SK-N-SH (cell line): ENCODE measurements around the gene LCN6. TPM values are rescaled to one million over a fixed set of nuclear protein-coding genes. Genes with fewer than 3 reads are reported as not detected.
A peak's percentile ranks its signal among the peaks of the same experiment; 100 is the strongest.
"Not testable (repeated sequence)": the region's sequence is repeated elsewhere in the genome, so short reads cannot be mapped to it uniquely, and the experiment has no call there.

Experiments used
- CTCF ChIA-PET: fragments of 300-600, 350-600 bp; formaldehyde crosslinking; extraction: SDS; loops from one replicate; lab custom pipeline; 2021; lab: Yijun Ruan, JAX
- POLR2A ChIA-PET: fragments of 350-600 bp; sonication (Branson Sonifier 250); formaldehyde crosslinking; extraction: SDS; loops from one replicate; lab custom pipeline; 2020; ENCODE audit warnings: antibody characterized with exemption, inconsistent platforms; lab: Yijun Ruan, JAX
- DNase-seq: peaks from one replicate; pipeline ENCODE4 v3.0.0; 2012
- H2AFZ ChIP-seq: fragments of 200-600 bp; sonication (generic); 2 replicates; pipeline ENCODE4 v1.8.1; 2016; ENCODE audit warnings: antibody characterized with exemption, mild to moderate bottlenecking, low read depth
- H3F3A ChIP-seq: fragments of 200-600 bp; sonication (generic); replicated peaks from 2 replicates; pipeline ENCODE3; 2016; ENCODE audit warnings: antibody characterized with exemption, mild to moderate bottlenecking; ENCODE audit not compliant: insufficient read depth
- H3K27ac ChIP-seq, 2 experiments: fragments of 200-500 bp in 1 of 2; fragments of 200-600 bp in 1 of 2; sonication (Bioruptor generic) in 1 of 2; sonication (generic), shearing (Covaris generic) in 1 of 2; 2 replicates each; pipeline versions ENCODE4 v1.5.1 to v1.6.1; 2014 to 2016; ENCODE audit warnings: low read depth in 2 of 2, inconsistent platforms in 1 of 2, low read length in 1 of 2, mild to moderate bottlenecking in 1 of 2, mixed read lengths in 1 of 2
- H3K27me3 ChIP-seq: fragments of 200-600 bp; sonication (generic), shearing (Covaris generic); 2 replicates; pipeline ENCODE4 v1.6.1; 2016; ENCODE audit warnings: mixed run types; ENCODE audit not compliant: insufficient read depth
- H3K36me3 ChIP-seq, 2 experiments: fragments of 200-500 bp in 1 of 2; fragments of 200-600 bp in 1 of 2; sonication (Bioruptor generic) in 1 of 2; sonication (generic) in 1 of 2; replicated peaks in 1 of 2; 2 replicates each; pipeline versions ENCODE3 to v1.5.1; 2014 to 2016; ENCODE audit warnings: low read length in 1 of 2, mild to moderate bottlenecking in 1 of 2; ENCODE audit not compliant: insufficient read depth in 2 of 2, control insufficient read depth in 1 of 2
- H3K4me1 ChIP-seq, 2 experiments: fragments of 200-500 bp in 1 of 2; fragments of 200-600 bp in 1 of 2; sonication (Bioruptor generic) in 1 of 2; sonication (generic), shearing (Covaris generic) in 1 of 2; 2 replicates each; pipeline versions ENCODE4 v1.5.1 to v1.6.1; 2014 to 2016; ENCODE audit warnings: low read depth in 1 of 2, low read length in 1 of 2, mixed run types in 1 of 2; ENCODE audit not compliant: insufficient read depth in 2 of 2, control insufficient read depth in 1 of 2
- H3K4me2 ChIP-seq: fragments of 200-600 bp; sonication (generic), shearing (Covaris generic); 2 replicates; pipeline ENCODE4 v1.6.1; 2017; ENCODE audit warnings: mixed run types
- H3K4me3 ChIP-seq, 2 experiments: fragments of 200-500 bp in 1 of 2; fragments of 200-600 bp in 1 of 2; sonication (Bioruptor generic) in 1 of 2; sonication (generic), shearing (Covaris generic) in 1 of 2; 2 replicates each; pipeline versions ENCODE4 v1.5.1 to v1.8.1; 2014 to 2016; ENCODE audit warnings: low read depth in 2 of 2, inconsistent platforms in 1 of 2, low read length in 1 of 2, mild to moderate bottlenecking in 1 of 2, mixed read lengths in 1 of 2, moderate library complexity in 1 of 2
- H3K79me2 ChIP-seq: fragments of 200-600 bp; sonication (generic); 2 replicates; pipeline ENCODE4 v1.8.1; 2017; ENCODE audit warnings: mild to moderate bottlenecking; ENCODE audit not compliant: insufficient read depth
- H3K9ac ChIP-seq: fragments of 200-600 bp; sonication (generic); 2 replicates; pipeline ENCODE4 v1.6.1; 2017; ENCODE audit warnings: mixed run types
- H3K9me2 ChIP-seq: fragments of 200-600 bp; sonication (generic); 2 replicates; pipeline ENCODE4 v1.6.1; 2017; ENCODE audit warnings: mixed run types
- H3K9me3 ChIP-seq: fragments of 200-600 bp; sonication (generic); 2 replicates; pipeline ENCODE4 v1.6.1; 2017; ENCODE audit warnings: mixed run types, mild to moderate bottlenecking, moderate library complexity
- H4K20me1 ChIP-seq: fragments of 200-600 bp; sonication (generic); 2 replicates; pipeline ENCODE4 v1.6.1; 2017; ENCODE audit warnings: mild to moderate bottlenecking, mixed run types; ENCODE audit not compliant: insufficient read depth
- CHD2 ChIP-seq: fragments of 150-350 bp; IDR thresholded peaks from 2 replicates; pipeline ENCODE4 v1.6.1; 2018; ENCODE audit warnings: low read length; ENCODE audit not compliant: partially characterized antibody
- CTCF ChIP-seq: fragments of 200-600 bp; sonication (generic); IDR thresholded peaks from 2 replicates; pipeline ENCODE4 v1.6.1; 2017; ENCODE audit warnings: antibody characterized with exemption, mild to moderate bottlenecking, moderate library complexity
- EP300 ChIP-seq, 2 experiments: IDR thresholded peaks; 2 replicates each; pipeline versions ENCODE4 v1.4.0 to v1.6.1; 2012; ENCODE audit warnings: borderline replicate concordance in 1 of 2, low read depth in 1 of 2, low read length in 1 of 2
- FOXJ3 ChIP-seq: sonication (generic); formaldehyde crosslinking; IDR thresholded peaks from 2 replicates; pipeline ENCODE4 v1.5.1; 2020; ENCODE audit warnings: mild to moderate bottlenecking, missing genetic modification reagents
- GABPA ChIP-seq: IDR thresholded peaks from 2 replicates; pipeline ENCODE4 v1.4.0; 2012; ENCODE audit warnings: low read depth, mild to moderate bottlenecking
- GATA2 ChIP-seq: sonication (generic); formaldehyde crosslinking; IDR thresholded peaks from 2 replicates; pipeline ENCODE4 v1.5.0; 2020; ENCODE audit warnings: mild to moderate bottlenecking, missing genetic modification reagents
- MXI1 ChIP-seq: IDR thresholded peaks from 2 replicates; pipeline ENCODE4 v1.6.1; 2012; ENCODE audit warnings: mild to moderate bottlenecking, low read depth, low read length, improper control_type of control experiment
- POLR2AphosphoS5 ChIP-seq: IDR thresholded peaks from 2 replicates; pipeline ENCODE4 v1.6.1; 2012; ENCODE audit warnings: low read depth, low read length
- RAD21 ChIP-seq: IDR thresholded peaks from 2 replicates; pipeline ENCODE4 v1.6.1; 2012; ENCODE audit warnings: mild to moderate bottlenecking, low read length
- RCOR1 ChIP-seq: fragments of 150-350 bp; IDR thresholded peaks from 2 replicates; pipeline ENCODE4 v1.6.1; 2017; ENCODE audit warnings: antibody characterized with exemption, low read length
- RXRA ChIP-seq: IDR thresholded peaks from 2 replicates; pipeline ENCODE4 v1.4.0; 2012; ENCODE audit warnings: low read depth, mild to moderate bottlenecking, borderline replicate concordance
- SIN3A ChIP-seq: IDR thresholded peaks from 2 replicates; pipeline ENCODE4 v1.6.1; 2012; ENCODE audit warnings: low read depth, mild to moderate bottlenecking, low read length, moderate library complexity, borderline replicate concordance
- SMC3 ChIP-seq: IDR thresholded peaks from 2 replicates; pipeline ENCODE4 v1.6.1; 2012; ENCODE audit warnings: low read depth, low read length, improper control_type of control experiment
- TAF1 ChIP-seq: IDR thresholded peaks from 2 replicates; pipeline ENCODE4 v1.6.1; 2012; ENCODE audit warnings: low read depth, mild to moderate bottlenecking, low read length, moderate library complexity, borderline replicate concordance
- TEAD4 ChIP-seq: IDR thresholded peaks from 2 replicates; pipeline ENCODE4 v1.4.0; 2012; ENCODE audit warnings: mild to moderate bottlenecking, borderline replicate concordance; ENCODE audit not compliant: insufficient read depth
- ZBTB33 ChIP-seq: IDR thresholded peaks from 2 replicates; pipeline ENCODE4 v1.4.0; 2012; ENCODE audit warnings: low read depth, borderline replicate concordance
- WGBS: methylation state at CpG from one replicate; pipeline ENCODE4 v1.1.6; 2017; ENCODE audit warnings: low lambda C conversion rate; 5-methylcytosine and 5-hydroxymethylcytosine counted together
- polyA plus RNA-seq, 3 experiments: library from polyadenylated mRNA; depleted of rRNA; stranded (reverse); fragments of >200 nt; gene quantifications; 2 replicates each; pipeline ENCODE4 v1.2.3, GENCODE V29; 2012

Gene LCN6
- polyA plus RNA-seq, 1 of the 3 experiments (the other 2 are of a cell fraction) = not detected

- no peak overlapping the region for H3K27ac ChIP-seq
- H3K4me2 ChIP-seq = no peak overlapping the region
- TF ChIP-seq TAF1 = no peak
- TF ChIP-seq FOXJ3 = no peak
- no peak for TF ChIP-seq GABPA
- TF ChIP-seq POLR2AphosphoS5 = no peak
- no peak for TF ChIP-seq SIN3A
- no peak for TF ChIP-seq RXRA
- no peak for TF ChIP-seq TEAD4
- no peak for TF ChIP-seq ZBTB33
- TF ChIP-seq CTCF = no peak
- H3K9ac ChIP-seq = no peak overlapping the region
- WGBS = 78% methylated on average over 9 of the region's 13 CpGs
- POLR2A ChIA-PET = no interaction called here
- no peak overlapping the region for H3K4me3 ChIP-seq
- no peaks in the 10 kb centered on the region for H4K20me1 ChIP-seq
- no peaks in the 10 kb centered on the region for H3F3A ChIP-seq
- H3K9me2 ChIP-seq = no peaks in the 10 kb centered on the region
- H3K4me1 ChIP-seq = peaks cover 0 to 16% of the 10 kb centered on the region in 2 experiments; a peak in 1 of 4 replicates
- H3K9me3 ChIP-seq = no peaks in the 10 kb centered on the region
- DNase-seq = no peak
- H3K79me2 ChIP-seq = no peaks in the 10 kb centered on the region
- no peaks in the 10 kb centered on the region for H3K27me3 ChIP-seq
- CTCF ChIA-PET = interaction anchor here (0.6 to 4.8 kb wide), 13 partner anchors 8 to 228 kb away, joined by 3 to 53 read pairs (median 4); partner anchors contain the start of gene LCN6
- no peak overlapping the region; the same call in 1 of the 2 replicates for H2AFZ ChIP-seq
- no peaks in the 10 kb centered on the region for H3K36me3 ChIP-seq
These were observed 13.2 kb upstream of the LCN6 start for GRCh38 chr9:136761545-136761981.

GRCh38 chr9:136760834-136761544, 12.7 kb upstream of the LCN6 start:
- peak overlapping the region; percentile 83 for H2AFZ ChIP-seq
- H4K20me1 ChIP-seq, H3K27me3 ChIP-seq, H3K79me2 ChIP-seq, H3K9me3 ChIP-seq, POLR2A ChIA-PET, H3K36me3 ChIP-seq, H3K4me3 ChIP-seq, H3F3A ChIP-seq, H3K9me2 ChIP-seq, H3K27ac ChIP-seq, H3K9ac ChIP-seq: not testable (repeated sequence)
- peak overlapping the region; percentile 40; the same call in 1 of the 2 replicates for H3K4me2 ChIP-seq
- 53% methylated on average over 19 of the region's 22 CpGs for WGBS
- DNase-seq = peak; percentile 81
- H3K4me1 ChIP-seq = peaks cover 0 to 16% of the 10 kb centered on the region in 2 experiments; a peak in 1 of 4 replicates
- TF ChIP-seq RCOR1 (0 out of 2 replicates have a peak, but pooled peaks have one; percentile 16), GATA2 (CRISPR knock-in tag) (peak; percentile 37), CHD2 (peak; percentile 27), EP300 (IDR thresholded peaks at IDR 0.05; ENCODE audit: borderline replicate concordance in 1 of 2, low read depth in 1 of 2, low read length in 1 of 2) (0 out of 4 replicates have a peak, but pooled peaks of 1 of the 2 experiments have one; percentile 10), CTCF (peak; percentile 72), RAD21 (peak; percentile 51), SMC3 (peak; percentile 28; the same call in 1 of the 2 replicates), MXI1 (peak; percentile 70)
- CTCF ChIA-PET = interaction anchor here (0.6 to 4.8 kb wide), 16 partner anchors 8 to 274 kb away, joined by 3 to 53 read pairs (median 4); partner anchors contain the start of gene LCN6
